Endothelial cell of umbilical vein (primary cell): Measurements from ENCODE around the gene MAPK4. TPM values are rescaled to one million over a fixed set of nuclear protein-coding genes. Genes with fewer than 3 reads are reported as not detected.

ENCODE experiments used
- BruUV-seq: library from RNA; stranded (reverse); fragments of 400-500 nt; replicated peaks from 2 replicates; lab custom pipeline; 2021; lab: Mats Ljungman, UMichigan
- CTCF ChIA-PET: fragments of 300-600, 350-600 bp; sonication (Branson Sonifier 250); formaldehyde crosslinking; loops from one replicate; lab custom pipeline; 2021; ENCODE audit warnings: antibody characterized with exemption, inconsistent platforms; lab: Charles Lee
- POLR2A ChIA-PET: fragments of 300-600, 350-600 bp; sonication (Branson Sonifier 250); formaldehyde crosslinking; loops from one replicate; lab custom pipeline; 2021; ENCODE audit warnings: antibody characterized with exemption, inconsistent platforms; lab: Charles Lee
- DNase-seq: peaks from one replicate; pipeline ENCODE4 v3.0.0-alpha.2; 2011; ENCODE audit warnings: low read depth, low spot score
- FAIRE-seq: peaks from 2 replicates; lab custom pipeline; 2011; peaks lifted over from hg19 to GRCh38; lab: Jason Lieb, UNC
- H2AFZ ChIP-seq: 2 replicates; pipeline ENCODE4 v1.6.0; 2012; ENCODE audit warnings: low read depth, low read length, control low read depth, inconsistent platforms
- H3K27ac ChIP-seq: 2 replicates; pipeline ENCODE4 v1.5.1; 2011; ENCODE audit warnings: low read depth, mild to moderate bottlenecking, control low read depth, low read length, moderate library complexity; ENCODE audit not compliant: insufficient read depth
- H3K27me3 ChIP-seq, 2 experiments: 2 replicates each; pipeline versions ENCODE4 v1.6.0 to v1.6.1; 2011; ENCODE audit warnings: low read length in 2 of 2, mixed read lengths in 1 of 2; ENCODE audit not compliant: control insufficient read depth in 2 of 2, insufficient read depth in 2 of 2
- H3K36me3 ChIP-seq, 2 experiments: 2 replicates in 1 of 2; 3 replicates in 1 of 2; pipeline ENCODE4 v1.5.1; 2011; ENCODE audit warnings: low read length in 2 of 2, mild to moderate bottlenecking in 1 of 2, moderate library complexity in 1 of 2; ENCODE audit not compliant: control insufficient read depth in 2 of 2, insufficient read depth in 2 of 2; ENCODE audit errors: extremely low read depth in 1 of 2
- H3K4me1 ChIP-seq: 3 replicates; pipeline ENCODE4 v1.5.1; 2011; ENCODE audit warnings: mild to moderate bottlenecking, low read length; ENCODE audit not compliant: control insufficient read depth, insufficient read depth; ENCODE audit errors: extremely low read depth
- H3K4me2 ChIP-seq: 2 replicates; pipeline ENCODE4 v1.6.1; 2011; ENCODE audit warnings: low read length, control low read depth, mixed read lengths; ENCODE audit not compliant: insufficient read depth
- H3K4me3 ChIP-seq, 3 experiments: fragments of 200-600 bp in 1 of 3; sonication (generic), shearing (Covaris generic) in 1 of 3; replicated peaks in 1 of 3; 2 replicates each; pipeline ENCODE4 v1.5.1; 2011 to 2016; ENCODE audit warnings: control low read depth in 3 of 3, low read length in 3 of 3, mild to moderate bottlenecking in 2 of 3, inconsistent platforms in 1 of 3, low read depth in 1 of 3, moderate library complexity in 1 of 3; ENCODE audit not compliant: insufficient read depth in 1 of 3
- H3K79me2 ChIP-seq: 2 replicates; pipeline ENCODE4 v1.6.0; 2012; ENCODE audit warnings: low read length, inconsistent platforms; ENCODE audit not compliant: control insufficient read depth, insufficient read depth
- H3K9ac ChIP-seq: replicated peaks from 2 replicates; pipeline ENCODE3; 2011; ENCODE audit warnings: low read length, control low read depth; ENCODE audit not compliant: insufficient read depth; ENCODE audit errors: extremely low read depth
- H3K9me1 ChIP-seq: replicated peaks from 3 replicates; pipeline ENCODE4 v1.6.0; 2011; ENCODE audit warnings: mild to moderate bottlenecking, low read length; ENCODE audit not compliant: control insufficient read depth, insufficient read depth; ENCODE audit errors: extremely low read depth
- H3K9me3 ChIP-seq: replicated peaks from 2 replicates; pipeline ENCODE4 v1.5.1; 2012; ENCODE audit warnings: low read length, inconsistent platforms; ENCODE audit not compliant: control insufficient read depth, insufficient read depth
- H4K20me1 ChIP-seq: replicated peaks from 2 replicates; pipeline ENCODE3; 2011; ENCODE audit warnings: mild to moderate bottlenecking, low read length; ENCODE audit not compliant: control insufficient read depth, insufficient read depth; ENCODE audit errors: extremely low read depth
- EZH2 ChIP-seq: IDR thresholded peaks from 2 replicates; pipeline ENCODE4 v1.6.1; 2012; ENCODE audit warnings: borderline replicate concordance, low read depth, mild to moderate bottlenecking, moderate library complexity, low read length, inconsistent platforms; ENCODE audit not compliant: severe bottlenecking
- FOS ChIP-seq: IDR thresholded peaks from 2 replicates; pipeline ENCODE4 v1.6.1; 2011; ENCODE audit warnings: mild to moderate bottlenecking, low read length, moderate library complexity, borderline replicate concordance; ENCODE audit not compliant: insufficient read depth
- GATA2 ChIP-seq: IDR thresholded peaks from 2 replicates; pipeline ENCODE4 v1.7.0; 2011; ENCODE audit warnings: low read depth, mild to moderate bottlenecking, moderate library complexity, mixed read lengths, low read length; ENCODE audit not compliant: insufficient read length, insufficient read depth
- JUN ChIP-seq: IDR thresholded peaks from 2 replicates; pipeline ENCODE4 v1.6.1; 2011; ENCODE audit warnings: borderline replicate concordance, low read depth; ENCODE audit not compliant: insufficient read length, insufficient read depth
- MAX ChIP-seq: IDR thresholded peaks from 2 replicates; pipeline ENCODE4 v1.6.1; 2011; ENCODE audit not compliant: insufficient read depth, insufficient read length
- MYC ChIP-seq: IDR thresholded peaks from one replicate; pipeline ENCODE4 v1.6.1; 2011; ENCODE audit warnings: mild to moderate bottlenecking, low read depth, low read length
- POLR2A ChIP-seq: IDR thresholded peaks from 2 replicates; pipeline ENCODE4 v1.6.1; 2012; ENCODE audit warnings: low read depth, mild to moderate bottlenecking, control low read depth, low read length
- POLR2AphosphoS5 ChIP-seq: IDR thresholded peaks from 2 replicates; pipeline ENCODE4 v1.6.1; 2012; ENCODE audit warnings: low read depth, mild to moderate bottlenecking, control low read depth, low read length, moderate library complexity; ENCODE audit not compliant: insufficient read depth
- dilution Hi-C: fragments of 300-500 bp; cut with MboI; formaldehyde crosslinking; loops from one replicate; pipeline ENCODE4 v1.15.0; 2019; ENCODE audit warnings: low sequenced_read_pairs; ENCODE audit not compliant: extremely low pct_ligation_motif_present
- intact Hi-C: fragments of 100-400 bp; cut with micrococcal nuclease; formaldehyde crosslinking; loops from one replicate; pipeline ENCODE4 v1.10.0; 2022
- polyA plus RNA-seq, 4 experiments: library from polyadenylated mRNA; depleted of rRNA in 3 of 4; stranded (reverse) in 3 of 4; unstranded in 1 of 4; fragments of >200 nt; gene quantifications; 2 replicates each; pipeline versions ENCODE4 v1.2.1 to v1.2.3, GENCODE V29; 2011 to 2012; ENCODE audit warnings: missing spikeins in 1 of 4
- total RNA-seq: library from RNA; stranded (reverse); gene quantifications from 2 replicates; pipeline ENCODE4 v1.2.3, GENCODE V29; 2021
- TF ChIP-seq, protein P1 (sequence below), 2 donors: IDR thresholded peaks; 1 replicate in 1 of 2; 2 replicates in 1 of 2; pipeline ENCODE4 v1.5.1; 2011; ENCODE audit warnings: low read length in 2 of 2, mild to moderate bottlenecking in 2 of 2, moderate library complexity in 2 of 2, control low read depth in 1 of 2, inconsistent platforms in 1 of 2, low read depth in 1 of 2; ENCODE audit not compliant: insufficient read depth in 1 of 2; ENCODE audit errors: extremely low read depth in 1 of 2

The MAPK4 gene
- total and polyA plus RNA-seq, 2 donors (not counting 3 experiments of a cell fraction or from before 2014, with no cell fraction given) = not detected

DNA sequence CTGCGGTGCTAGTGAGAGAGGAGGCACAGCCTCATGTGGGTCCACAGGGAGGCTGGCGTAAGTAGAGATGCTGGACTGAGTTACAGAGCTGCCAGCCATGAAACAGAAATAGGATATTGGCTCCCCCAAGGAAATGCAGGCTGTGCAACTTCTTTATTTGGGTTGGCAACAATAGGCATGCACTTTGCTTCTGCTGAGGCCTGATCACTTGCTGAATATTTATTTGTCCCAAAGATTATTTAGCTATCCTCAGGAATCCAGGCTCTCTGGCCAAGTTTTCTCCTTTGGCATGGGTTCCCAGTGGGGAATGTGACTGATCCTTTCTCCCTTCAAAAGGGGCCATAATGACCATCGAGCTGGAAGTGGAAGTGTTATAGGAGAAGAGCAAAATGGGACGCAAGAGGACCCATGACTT, 60.0 kb downstream of the MAPK4 start:
- DNase-seq (no peak), FAIRE-seq (no peak)
- Histone ChIP-seq H3K9me1 (no peaks in the 10 kb centered on the region), H3K4me2 (no peak overlapping the region), H3K27me3 (no peaks in the 10 kb centered on the region), H3K79me2 (no peaks in the 10 kb centered on the region), H3K27ac (no peak overlapping the region), H4K20me1 (no peaks in the 10 kb centered on the region), H3K36me3 (no peaks in the 10 kb centered on the region), H3K4me3 (no peak overlapping the region), H3K4me1 (no peaks in the 10 kb centered on the region), H3K9me3 (no peaks in the 10 kb centered on the region), H3K9ac (no peak overlapping the region), H2AFZ (no peak overlapping the region)
- ChIA-PET CTCF (no interaction called here), POLR2A (no interaction called here)
- no TSS peak for BruUV-seq
- dilution Hi-C loops (no loop called here), intact Hi-C loops (no loop called here)
- TF ChIP-seq FOS (no peak), MAX (no peak), EZH2 (no peak), MYC (no peak), GATA2 (no peak), POLR2AphosphoS5 (no peak), JUN (no peak), POLR2A (no peak)
- TF ChIP-seq, protein P1, sequence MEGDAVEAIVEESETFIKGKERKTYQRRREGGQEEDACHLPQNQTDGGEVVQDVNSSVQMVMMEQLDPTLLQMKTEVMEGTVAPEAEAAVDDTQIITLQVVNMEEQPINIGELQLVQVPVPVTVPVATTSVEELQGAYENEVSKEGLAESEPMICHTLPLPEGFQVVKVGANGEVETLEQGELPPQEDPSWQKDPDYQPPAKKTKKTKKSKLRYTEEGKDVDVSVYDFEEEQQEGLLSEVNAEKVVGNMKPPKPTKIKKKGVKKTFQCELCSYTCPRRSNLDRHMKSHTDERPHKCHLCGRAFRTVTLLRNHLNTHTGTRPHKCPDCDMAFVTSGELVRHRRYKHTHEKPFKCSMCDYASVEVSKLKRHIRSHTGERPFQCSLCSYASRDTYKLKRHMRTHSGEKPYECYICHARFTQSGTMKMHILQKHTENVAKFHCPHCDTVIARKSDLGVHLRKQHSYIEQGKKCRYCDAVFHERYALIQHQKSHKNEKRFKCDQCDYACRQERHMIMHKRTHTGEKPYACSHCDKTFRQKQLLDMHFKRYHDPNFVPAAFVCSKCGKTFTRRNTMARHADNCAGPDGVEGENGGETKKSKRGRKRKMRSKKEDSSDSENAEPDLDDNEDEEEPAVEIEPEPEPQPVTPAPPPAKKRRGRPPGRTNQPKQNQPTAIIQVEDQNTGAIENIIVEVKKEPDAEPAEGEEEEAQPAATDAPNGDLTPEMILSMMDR (IDR thresholded peaks at IDR 0.05; ENCODE audit: extremely low read depth in 1 of 2, insufficient read depth in 1 of 2, low read depth in 1 of 2, low read length in 2 of 2) = no peak
